Tibial artery (tissue), 4 donors: ENCODE data around the gene ERC2.

ENCODE experiments used
- DNase-seq, 2 donors: peaks; one replicate each; pipeline ENCODE4 v3.0.0-alpha.2; 2019
- H3K27ac ChIP-seq, 2 donors: fragments of 200-600 bp; sonication (generic) in 1 of 2; 1 replicate in 1 of 2; 2 replicates in 1 of 2; pipeline ENCODE4 v1.5.1; 2018 to 2019; ENCODE audit warnings: mild to moderate bottlenecking in 1 of 2
- H3K27me3 ChIP-seq, 2 donors: fragments of 200-600 bp; sonication (generic) in 1 of 2; one replicate each; pipeline versions ENCODE4 v1.5.1 to v1.6.0; 2016 to 2019
- H3K36me3 ChIP-seq, 3 donors: fragments of 200-600 bp; sonication (generic) in 2 of 3; one replicate each; pipeline ENCODE4 v1.5.1; 2016 to 2019; ENCODE audit warnings: mild to moderate bottlenecking in 2 of 3
- H3K4me1 ChIP-seq, 4 donors: fragments of 200-600 bp; sonication (generic) in 2 of 4; 1 replicate in 3 of 4; 2 replicates in 1 of 4; pipeline ENCODE4 v1.5.1; 2016 to 2019
- H3K4me3 ChIP-seq, 2 donors: fragments of 200-600 bp; sonication (generic) in 1 of 2; 1 replicate in 1 of 2; 2 replicates in 1 of 2; pipeline ENCODE4 v1.5.1; 2018 to 2019; ENCODE audit warnings: mild to moderate bottlenecking in 2 of 2
- H3K9me3 ChIP-seq, 3 donors: fragments of 200-600 bp; sonication (generic) in 1 of 3; one replicate each; pipeline ENCODE4 v1.5.1; 2016 to 2019
- intact Hi-C: fragments of 100-400 bp; cut with DNase I; formaldehyde crosslinking; loops from one replicate; pipeline ENCODE4 v1.15.0; 2023; ENCODE audit warnings: low total_unique reads
- TF ChIP-seq, protein P1 (sequence below), 2 experiments: fragments of 200-600 bp in 1 of 2; fragments of 450-650 bp in 1 of 2; IDR thresholded peaks; one replicate each; pipeline ENCODE4 v1.5.1; 2017 to 2019; ENCODE audit warnings: antibody characterized with exemption in 2 of 2, mild to moderate bottlenecking in 1 of 2, moderate library complexity in 1 of 2

Gene ERC2

DNA sequence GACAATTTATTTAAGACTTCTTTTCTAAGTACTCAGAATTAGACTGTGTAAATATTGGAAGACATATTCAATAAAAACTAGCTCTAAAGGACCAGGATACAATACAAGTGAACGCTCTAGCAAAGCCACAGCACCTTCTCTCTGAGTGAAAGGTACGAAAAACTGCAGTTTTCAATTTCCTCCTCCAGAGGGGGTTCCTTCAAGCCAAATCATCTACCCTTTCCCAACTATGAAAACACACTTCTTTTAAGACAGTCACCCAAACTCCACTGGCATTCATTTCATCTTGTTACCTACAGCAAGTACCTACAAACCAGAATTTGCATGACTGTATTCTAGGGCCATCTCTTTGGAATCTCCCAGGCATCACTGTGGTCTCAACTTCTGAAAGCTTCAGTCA lies 165.8 kb downstream of the ERC2 start:
- TF ChIP-seq, protein P1, sequence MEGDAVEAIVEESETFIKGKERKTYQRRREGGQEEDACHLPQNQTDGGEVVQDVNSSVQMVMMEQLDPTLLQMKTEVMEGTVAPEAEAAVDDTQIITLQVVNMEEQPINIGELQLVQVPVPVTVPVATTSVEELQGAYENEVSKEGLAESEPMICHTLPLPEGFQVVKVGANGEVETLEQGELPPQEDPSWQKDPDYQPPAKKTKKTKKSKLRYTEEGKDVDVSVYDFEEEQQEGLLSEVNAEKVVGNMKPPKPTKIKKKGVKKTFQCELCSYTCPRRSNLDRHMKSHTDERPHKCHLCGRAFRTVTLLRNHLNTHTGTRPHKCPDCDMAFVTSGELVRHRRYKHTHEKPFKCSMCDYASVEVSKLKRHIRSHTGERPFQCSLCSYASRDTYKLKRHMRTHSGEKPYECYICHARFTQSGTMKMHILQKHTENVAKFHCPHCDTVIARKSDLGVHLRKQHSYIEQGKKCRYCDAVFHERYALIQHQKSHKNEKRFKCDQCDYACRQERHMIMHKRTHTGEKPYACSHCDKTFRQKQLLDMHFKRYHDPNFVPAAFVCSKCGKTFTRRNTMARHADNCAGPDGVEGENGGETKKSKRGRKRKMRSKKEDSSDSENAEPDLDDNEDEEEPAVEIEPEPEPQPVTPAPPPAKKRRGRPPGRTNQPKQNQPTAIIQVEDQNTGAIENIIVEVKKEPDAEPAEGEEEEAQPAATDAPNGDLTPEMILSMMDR (IDR thresholded peaks at IDR 0.05) = no peak
- Histone ChIP-seq H3K9me3 (no peaks in the 10 kb centered on the region), H3K4me1 (no peaks in the 10 kb centered on the region), H3K4me3 (no peak overlapping the region), H3K27ac (no peak overlapping the region), H3K27me3 (no peaks in the 10 kb centered on the region), H3K36me3 (no peaks in the 10 kb centered on the region)
- no peak for DNase-seq
- intact Hi-C loops = no loop called here

DNA sequence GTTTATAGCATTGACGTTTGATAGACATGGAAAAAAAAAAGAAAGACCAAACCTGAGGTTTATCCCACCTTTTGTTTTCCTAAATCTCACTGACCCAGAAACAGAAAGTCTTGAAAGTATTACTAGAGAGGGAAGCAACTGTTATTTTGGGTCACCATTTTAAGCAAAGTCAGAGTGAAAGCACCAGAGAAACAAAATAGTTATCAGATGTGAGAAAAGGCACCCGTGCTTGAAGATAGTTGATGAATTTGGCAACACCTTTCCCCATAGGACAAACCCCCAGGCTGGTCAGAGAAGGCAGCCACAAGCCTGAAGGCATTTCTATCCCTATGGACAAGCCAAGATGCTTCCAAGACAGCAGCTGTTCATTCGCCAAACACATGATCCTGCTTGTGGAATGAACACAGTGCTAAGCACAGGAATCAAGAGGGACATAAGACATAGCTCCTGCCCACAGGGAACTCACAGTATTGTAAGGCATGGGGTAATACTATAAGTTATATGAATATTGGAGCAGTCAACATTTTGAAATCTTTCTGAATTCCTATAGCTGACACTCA lies 170.9 kb downstream of the ERC2 start:
- Histone ChIP-seq H3K27ac (no peak overlapping the region), H3K4me1 (no peaks in the 10 kb centered on the region), H3K27me3 (no peaks in the 10 kb centered on the region), H3K36me3 (no peaks in the 10 kb centered on the region), H3K9me3 (no peaks in the 10 kb centered on the region), H3K4me3 (no peak overlapping the region)
- intact Hi-C loops = no loop called here
- DNase-seq = no peak
- TF ChIP-seq, protein P1 (IDR thresholded peaks at IDR 0.05) = no peak

DNA sequence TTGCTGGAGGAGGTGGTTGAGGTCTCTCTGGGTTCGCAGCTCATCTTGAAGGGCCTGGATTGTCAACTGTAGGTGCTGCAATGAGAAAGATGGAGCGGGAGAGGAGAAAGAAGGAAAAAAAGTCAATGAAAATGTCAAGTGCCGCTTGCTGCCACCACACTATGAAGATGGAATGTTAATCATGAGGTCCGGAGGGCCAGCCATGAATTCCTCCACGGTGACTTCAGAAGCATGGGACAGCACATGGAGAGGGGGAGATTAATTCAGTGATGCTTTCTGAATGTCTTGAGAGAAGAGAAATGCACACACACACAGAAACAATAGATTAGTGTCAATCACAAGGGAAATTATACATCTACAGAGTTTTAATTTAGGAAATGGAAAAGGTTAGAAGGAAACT lies 171.9 kb downstream of the ERC2 start:
- Histone ChIP-seq H3K4me1 (no peaks in the 10 kb centered on the region), H3K4me3 (no peak overlapping the region), H3K36me3 (no peaks in the 10 kb centered on the region), H3K27me3 (no peaks in the 10 kb centered on the region), H3K9me3 (no peaks in the 10 kb centered on the region), H3K27ac (no peak overlapping the region)
- intact Hi-C loops = no loop called here
- TF ChIP-seq, protein P1 (IDR thresholded peaks at IDR 0.05) = no peak
- DNase-seq = no peak

DNA sequence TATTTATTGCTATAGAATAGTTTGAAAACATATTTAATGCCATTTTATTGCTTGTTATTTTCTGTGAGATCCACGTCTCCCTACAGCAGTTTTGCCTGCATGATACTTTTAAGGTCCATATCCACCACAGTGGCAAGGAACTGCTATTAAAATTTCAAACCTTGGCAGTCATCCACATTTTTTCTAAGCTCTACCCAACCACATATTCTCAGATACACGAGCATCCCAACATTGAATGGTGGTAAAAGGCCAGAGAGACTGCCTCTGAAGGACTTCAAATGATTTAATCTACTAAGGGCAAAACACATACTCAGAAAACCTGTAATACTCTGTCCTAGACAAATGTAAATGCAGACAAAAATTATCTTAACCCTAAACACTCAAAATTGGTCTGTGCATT lies 173.1 kb downstream of the ERC2 start:
- intact Hi-C loops = no loop called here

DNA sequence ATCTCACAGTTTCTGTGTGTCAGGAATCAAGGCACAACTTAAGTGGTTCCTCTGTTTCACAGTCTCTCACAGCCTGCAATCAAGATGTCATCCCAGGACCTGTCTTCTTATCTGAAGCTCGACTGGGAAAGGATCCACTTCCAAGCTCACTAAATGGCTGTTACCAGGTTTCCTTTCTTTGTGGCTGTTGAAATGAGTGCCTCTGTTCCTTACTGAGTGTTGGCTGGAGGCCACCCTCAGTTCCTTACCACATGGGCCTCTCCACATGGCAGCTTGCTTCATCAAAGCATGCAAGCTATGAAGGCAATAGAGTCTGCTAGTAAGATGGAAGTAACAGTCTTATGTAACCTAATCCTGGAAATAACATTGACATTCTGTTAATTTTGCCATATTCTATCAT lies 174.0 kb downstream of the ERC2 start:
- H3K36me3 ChIP-seq = no peaks in the 10 kb centered on the region
- TF ChIP-seq, protein P1 (IDR thresholded peaks at IDR 0.05) = no peak
- no peaks in the 10 kb centered on the region for H3K9me3 ChIP-seq
- intact Hi-C loops = no loop called here
- no peak for DNase-seq
- no peak overlapping the region for H3K27ac ChIP-seq
- no peak overlapping the region for H3K4me3 ChIP-seq
- no peaks in the 10 kb centered on the region for H3K27me3 ChIP-seq
- H3K4me1 ChIP-seq = no peaks in the 10 kb centered on the region

More for the DNA sequence above, 173.1 kb downstream of the ERC2 start:
- TF ChIP-seq, protein P1 (IDR thresholded peaks at IDR 0.05) = no peak
- H3K27me3 ChIP-seq = no peaks in the 10 kb centered on the region
- no peaks in the 10 kb centered on the region for H3K36me3 ChIP-seq
- H3K4me3 ChIP-seq = no peak overlapping the region
- no peak for DNase-seq
- H3K4me1 ChIP-seq = no peaks in the 10 kb centered on the region
- no peaks in the 10 kb centered on the region for H3K9me3 ChIP-seq
- H3K27ac ChIP-seq = no peak overlapping the region

DNA sequence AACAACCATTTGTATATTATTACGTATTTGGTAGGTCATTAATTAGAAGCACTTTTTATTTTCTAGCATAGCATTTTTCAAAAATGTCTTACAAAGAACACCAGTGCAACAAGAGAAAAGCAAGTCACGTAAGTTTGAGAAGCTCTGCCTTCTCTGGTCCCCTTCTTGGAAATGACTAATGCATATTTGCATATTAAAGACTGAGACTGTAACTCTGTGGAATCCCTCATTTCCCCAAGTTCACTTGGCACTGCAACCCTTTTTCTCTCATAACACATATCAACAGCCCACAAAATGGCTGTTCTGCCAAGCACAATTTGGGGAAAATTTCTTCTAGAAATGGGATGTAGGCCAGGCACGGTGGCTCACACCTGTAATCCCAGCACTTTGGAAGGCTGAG lies 176.3 kb downstream of the ERC2 start:
- no peak overlapping the region for H3K27ac ChIP-seq
- H3K4me1 ChIP-seq = no peaks in the 10 kb centered on the region
- TF ChIP-seq, protein P1 (IDR thresholded peaks at IDR 0.05) = no peak
- H3K9me3 ChIP-seq = no peaks in the 10 kb centered on the region
- no peak overlapping the region for H3K4me3 ChIP-seq
- intact Hi-C loops = no loop called here
- no peaks in the 10 kb centered on the region for H3K36me3 ChIP-seq
- no peaks in the 10 kb centered on the region for H3K27me3 ChIP-seq
- DNase-seq = no peak
